HepG2 (cell line): Measurements from ENCODE around the gene SALL2. TPM values are rescaled to one million over a fixed set of nuclear protein-coding genes. Genes with fewer than 3 reads are reported as not detected.

Experiments used
- ATF6 ChIP-seq: sonication (generic); formaldehyde crosslinking; conservative IDR thresholded peaks from 2 replicates; pipeline ENCODE4 v1.4.0; 2020; ENCODE audit warnings: missing genetic modification reagents
- CHD2 ChIP-seq: IDR thresholded peaks from 2 replicates; pipeline ENCODE4 v1.6.1; 2011; ENCODE audit warnings: low read depth, low read length, improper control_type of control experiment
- GATAD2A ChIP-seq: IDR thresholded peaks from 2 replicates; pipeline ENCODE4 v1.6.1; 2016
- HOXA3 ChIP-seq: sonication (generic); formaldehyde crosslinking; IDR thresholded peaks from 2 replicates; pipeline ENCODE4 v1.5.0; 2020; ENCODE audit warnings: missing genetic modification reagents
- MEF2D ChIP-seq: sonication (generic); formaldehyde crosslinking; IDR thresholded peaks from 2 replicates; pipeline ENCODE4 v1.5.1; 2020; ENCODE audit warnings: mild to moderate bottlenecking, missing genetic modification reagents
- MTA3 ChIP-seq: sonication (generic); formaldehyde crosslinking; IDR thresholded peaks from 2 replicates; pipeline ENCODE4 v1.4.0; 2020; ENCODE audit warnings: missing genetic modification reagents
- MYNN ChIP-seq: sonication (generic); formaldehyde crosslinking; IDR thresholded peaks from 2 replicates; pipeline ENCODE4 v1.4.0; 2020; ENCODE audit warnings: mild to moderate bottlenecking, low read depth, missing genetic modification reagents
- NFE2 ChIP-seq: sonication (generic); formaldehyde crosslinking; IDR thresholded peaks from 2 replicates; pipeline ENCODE4 v1.4.0; 2020; ENCODE audit warnings: missing genetic modification reagents
- NFYC ChIP-seq: IDR thresholded peaks from 2 replicates; pipeline ENCODE4 v1.6.1; 2016; ENCODE audit warnings: missing genetic modification reagents, missing compliant biosample characterization
- PCBP2 ChIP-seq: fragments of 200-400 bp; formaldehyde crosslinking; optimal IDR thresholded peaks from 2 replicates; pipeline ENCODE3; 2018; ENCODE audit warnings: low read length, low read depth; ENCODE audit not compliant: poor library complexity, severe bottlenecking
- PHF8 ChIP-seq: sonication (generic); formaldehyde crosslinking; IDR thresholded peaks from 2 replicates; pipeline ENCODE4 v1.5.0; 2020; ENCODE audit warnings: missing genetic modification reagents
- POLR2AphosphoS5 ChIP-seq: IDR thresholded peaks from 2 replicates; pipeline ENCODE4 v1.6.1; 2012; ENCODE audit warnings: low read depth, low read length
- RBM39 ChIP-seq: fragments of 200-400 bp; formaldehyde crosslinking; IDR thresholded peaks from one replicate; pipeline ENCODE4 v1.6.1; 2018; ENCODE audit warnings: antibody characterized with exemption, mild to moderate bottlenecking, low read depth, low read length; ENCODE audit not compliant: poor library complexity, severe bottlenecking
- REL ChIP-seq: sonication (generic); formaldehyde crosslinking; conservative IDR thresholded peaks from 2 replicates; pipeline ENCODE4 v1.8.0; 2022; ENCODE audit warnings: mild to moderate bottlenecking, missing genetic modification reagents, moderate library complexity
- SKI ChIP-seq: fragments of 450-650 bp; IDR thresholded peaks from one replicate; pipeline ENCODE4 v1.6.1; 2018; ENCODE audit warnings: mild to moderate bottlenecking; ENCODE audit not compliant: partially characterized antibody
- SP4 ChIP-seq: sonication (generic); formaldehyde crosslinking; IDR thresholded peaks from 2 replicates; pipeline ENCODE4 v1.8.1; 2023; ENCODE audit warnings: mild to moderate bottlenecking, missing genetic modification reagents
- SSRP1 ChIP-seq: IDR thresholded peaks from 2 replicates; pipeline ENCODE4 v1.6.1; 2016; ENCODE audit warnings: control low read depth
- STAG1 ChIP-seq: sonication (generic); formaldehyde crosslinking; IDR thresholded peaks from 2 replicates; pipeline ENCODE4 v1.4.0; 2020; ENCODE audit warnings: missing genetic modification reagents
- THYN1 ChIP-seq: sonication (generic); formaldehyde crosslinking; IDR thresholded peaks from 2 replicates; pipeline ENCODE4 v1.8.1; 2023; ENCODE audit warnings: low read depth, mild to moderate bottlenecking, moderate library complexity, missing genetic modification reagents, borderline replicate concordance
- ZNF180 ChIP-seq: sonication (generic); formaldehyde crosslinking; IDR thresholded peaks from 2 replicates; pipeline ENCODE4 v1.4.0; 2020; ENCODE audit warnings: low read depth, missing genetic modification reagents, borderline replicate concordance
- ZNF253 ChIP-seq: sonication (generic); formaldehyde crosslinking; IDR thresholded peaks from 2 replicates; pipeline ENCODE4 v1.8.0; 2022; ENCODE audit warnings: mild to moderate bottlenecking, missing genetic modification reagents, borderline replicate concordance
- ZNF331 ChIP-seq: sonication (generic); formaldehyde crosslinking; IDR thresholded peaks from 2 replicates; pipeline ENCODE4 v1.4.0; 2020; ENCODE audit warnings: missing genetic modification reagents
- ZNF549 ChIP-seq: sonication (generic); formaldehyde crosslinking; IDR thresholded peaks from 2 replicates; pipeline ENCODE4 v1.5.0; 2020; ENCODE audit warnings: missing genetic modification reagents
- ZNF572 ChIP-seq: sonication (generic); formaldehyde crosslinking; IDR thresholded peaks from 2 replicates; pipeline ENCODE4 v1.5.1; 2020; ENCODE audit warnings: mild to moderate bottlenecking, missing genetic modification reagents
- ZNF678 ChIP-seq: sonication (generic); formaldehyde crosslinking; IDR thresholded peaks from 2 replicates; pipeline ENCODE4 v1.4.0; 2020; ENCODE audit warnings: mild to moderate bottlenecking, missing genetic modification reagents
- ZNF816 ChIP-seq: sonication (generic); formaldehyde crosslinking; IDR thresholded peaks from 2 replicates; pipeline ENCODE4 v1.8.0; 2022; ENCODE audit warnings: missing genetic modification reagents, mild to moderate bottlenecking, borderline replicate concordance
- ZNF850 ChIP-seq: sonication (generic); formaldehyde crosslinking; conservative IDR thresholded peaks from 2 replicates; pipeline ENCODE4 v1.9.0; 2021; ENCODE audit warnings: mild to moderate bottlenecking, missing genetic modification reagents
- ZSCAN29 ChIP-seq: sonication (generic); formaldehyde crosslinking; conservative IDR thresholded peaks from 2 replicates; pipeline ENCODE4 v1.4.0; 2020; ENCODE audit warnings: mild to moderate bottlenecking, missing genetic modification reagents
- polyA plus RNA-seq, 8 experiments: library from polyadenylated mRNA; depleted of rRNA in 3 of 8; stranded (reverse) in 7 of 8; unstranded in 1 of 8; fragments of >200 nt; fragmentation: Illumina TruSeq in 4 of 8; extraction: Trizol in 4 of 8; gene quantifications; 2 replicates each; pipeline versions ENCODE4 v1.2.1 to v1.2.3, GENCODE V29; 2011 to 2016; ENCODE audit warnings: low read depth in 4 of 8, missing spikeins in 1 of 8, mixed read lengths in 1 of 8; ENCODE audit not compliant: insufficient read depth in 1 of 8
- total RNA-seq, 5 experiments: library from RNA; depleted of rRNA; stranded (reverse); fragments of >200 nt; fragmentation: Illumina TruSeq; extraction: Trizol; gene quantifications; 2 replicates each; pipeline ENCODE4 v1.2.3, GENCODE V29; 2016; ENCODE audit warnings: low read depth in 1 of 5
- TF ChIP-seq, protein P1 (sequence below): sonication (generic); formaldehyde crosslinking; IDR thresholded peaks from 2 replicates; pipeline ENCODE4 v1.4.0; 2020; ENCODE audit warnings: missing genetic modification reagents

The SALL2 gene
- total and polyA plus RNA-seq, 2 of the 13 experiments (the other 11 are each of a cell fraction or from before 2014, with no cell fraction given): 4.9 to 5.8 TPM

- TF ChIP-seq ZNF572 (CRISPR knock-in tag) (no peak), ZNF331 (CRISPR knock-in tag) (peak; percentile 45; the same call in 1 of the 2 replicates), NFYC (CRISPR knock-in tag) (peak; percentile 31; the same call in 1 of the 2 replicates), SKI (no peak), ZNF850 (no peak), MTA3 (no peak), ZNF549 (CRISPR knock-in tag) (no peak), RBM39 (no peak), NFE2 (no peak), ZSCAN29 (CRISPR knock-in tag) (peak; percentile 73; the same call in 1 of the 2 replicates), PCBP2 (peak; percentile 30), SP4 (0 out of 2 replicates have a peak, but pooled peaks have one; percentile 0), STAG1 (no peak), ZNF816 (peak; percentile 23; the same call in 1 of the 2 replicates), MEF2D (no peak; the same call in 1 of the 2 replicates), POLR2AphosphoS5 (no peak; the same call in 1 of the 2 replicates), ATF6 (CRISPR knock-in tag) (no peak), ZNF678 (CRISPR knock-in tag) (no peak), ZNF180 (no peak), GATAD2A (CRISPR knock-in tag) (0 out of 2 replicates have a peak, but pooled peaks have one; percentile 19), PHF8 (peak; percentile 57; the same call in 1 of the 2 replicates), SSRP1 (CRISPR knock-in tag) (peak; percentile 72; the same call in 1 of the 2 replicates), THYN1 (CRISPR knock-in tag) (no peak), MYNN (CRISPR knock-in tag) (no peak), REL (no peak), CHD2 (peak; percentile 51; the same call in 1 of the 2 replicates), HOXA3 (peak; percentile 23; the same call in 1 of the 2 replicates), ZNF253 (CRISPR knock-in tag) (no peak)
- TF ChIP-seq, protein P1, sequence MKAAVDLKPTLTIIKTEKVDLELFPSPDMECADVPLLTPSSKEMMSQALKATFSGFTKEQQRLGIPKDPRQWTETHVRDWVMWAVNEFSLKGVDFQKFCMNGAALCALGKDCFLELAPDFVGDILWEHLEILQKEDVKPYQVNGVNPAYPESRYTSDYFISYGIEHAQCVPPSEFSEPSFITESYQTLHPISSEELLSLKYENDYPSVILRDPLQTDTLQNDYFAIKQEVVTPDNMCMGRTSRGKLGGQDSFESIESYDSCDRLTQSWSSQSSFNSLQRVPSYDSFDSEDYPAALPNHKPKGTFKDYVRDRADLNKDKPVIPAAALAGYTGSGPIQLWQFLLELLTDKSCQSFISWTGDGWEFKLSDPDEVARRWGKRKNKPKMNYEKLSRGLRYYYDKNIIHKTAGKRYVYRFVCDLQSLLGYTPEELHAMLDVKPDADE (CRISPR knock-in tag): no peak
These were observed 649 bp upstream of the SALL2 start (continued) for GRCh38 chr14:21526672-21527317.
